K562 (cell line): ENCODE measurements around the gene PALM3. TPM values are rescaled to one million over a fixed set of nuclear protein-coding genes. Genes with fewer than 3 reads are reported as not detected.

Experiments
- FOXP1 ChIP-seq: sonication (generic); formaldehyde crosslinking; IDR thresholded peaks from 2 replicates; pipeline ENCODE4 v1.8.0; 2022; ENCODE audit warnings: mild to moderate bottlenecking, missing genetic modification reagents
- MECOM ChIP-seq: fragments of 250-450 bp; sonication (Bioruptor Pico); IDR thresholded peaks from 2 replicates; pipeline ENCODE4 v1.8.0; 2022; ENCODE audit warnings: inconsistent platforms
- MED1 ChIP-seq: sonication (generic); formaldehyde crosslinking; IDR thresholded peaks from 2 replicates; pipeline ENCODE4 v1.8.1; 2023; ENCODE audit warnings: missing genetic modification reagents, borderline replicate concordance
- MNT ChIP-seq, 2 experiments: fragments of 450-650 bp; conservative IDR thresholded peaks; 2 replicates each; pipeline ENCODE4 v1.6.1; 2017; ENCODE audit warnings: mild to moderate bottlenecking in 2 of 2, moderate library complexity in 2 of 2
- NCOR1 ChIP-seq: fragments of 450-650 bp; IDR thresholded peaks from 2 replicates; pipeline ENCODE4 v1.6.1; 2016; ENCODE audit warnings: mild to moderate bottlenecking, moderate library complexity
- NR2C1 ChIP-seq, 2 experiments: fragments of 450-650 bp; IDR thresholded peaks; 2 replicates each; pipeline ENCODE4 v1.6.1; 2017; ENCODE audit warnings: mild to moderate bottlenecking in 2 of 2, antibody characterized with exemption in 1 of 2, inconsistent platforms in 1 of 2, missing compliant biosample characterization in 1 of 2, missing genetic modification characterization in 1 of 2
- TBL1XR1 ChIP-seq, 2 experiments: IDR thresholded peaks; 2 replicates each; pipeline ENCODE4 v1.6.1; 2012; ENCODE audit warnings: improper control_type of control experiment in 2 of 2, low read length in 2 of 2, mild to moderate bottlenecking in 1 of 2
- TCF3 ChIP-seq: sonication (generic); formaldehyde crosslinking; IDR thresholded peaks from 2 replicates; pipeline ENCODE4 v1.4.0; 2020; ENCODE audit warnings: mild to moderate bottlenecking, missing genetic modification reagents
- ZBTB7A ChIP-seq: IDR thresholded peaks from 2 replicates; pipeline ENCODE4 v1.6.1; 2011; ENCODE audit warnings: low read depth, mild to moderate bottlenecking, low read length, moderate library complexity, borderline replicate concordance; ENCODE audit not compliant: control insufficient read depth
- ZNF764 ChIP-seq: fragments of 250-450 bp; sonication (Bioruptor Pico); IDR thresholded peaks from 2 replicates; pipeline ENCODE4 v1.4.0; 2020; ENCODE audit warnings: low read depth, mild to moderate bottlenecking, moderate library complexity
- polyA plus RNA-seq, 8 experiments: library from polyadenylated mRNA; depleted of rRNA in 4 of 8; stranded (reverse) in 5 of 8; unstranded in 3 of 8; fragments of >200 nt; fragmentation: Nextera tagmentation in 2 of 8; fragmentation: Illumina TruSeq in 1 of 8; extraction: Ambion mirVana in 2 of 8; extraction: Trizol in 1 of 8; gene quantifications; 2 replicates each; pipeline versions ENCODE4 v1.2.1 to v1.2.3, GENCODE V29; 2011 to 2014; ENCODE audit warnings: inconsistent platforms in 1 of 8, missing spikeins in 1 of 8
- total RNA-seq, 7 experiments: library from RNA; depleted of rRNA in 6 of 7; stranded (reverse); fragments of >200 nt in 6 of 7; fragmentation: Illumina TruSeq in 2 of 7; extraction: Trizol in 2 of 7; gene quantifications; 2 replicates each; pipeline versions ENCODE4 v1.2.1 to v1.2.3, GENCODE V29; 2011 to 2021; ENCODE audit warnings: low replicate concordance in 1 of 7
- TF ChIP-seq, protein P1 (sequence below): fragments of 200-800 bp; sonication (Bioruptor generic); IDR thresholded peaks from 2 replicates; pipeline ENCODE4 v1.6.1; 2017; ENCODE audit warnings: missing genetic modification characterization, missing compliant biosample characterization
- TF ChIP-seq, protein P2 (sequence below): sonication (generic); formaldehyde crosslinking; IDR thresholded peaks from 2 replicates; pipeline ENCODE4 v1.9.0; 2022; ENCODE audit warnings: mild to moderate bottlenecking, missing genetic modification reagents
- TF ChIP-seq, protein P3 (sequence below): sonication (generic); formaldehyde crosslinking; IDR thresholded peaks from 2 replicates; pipeline ENCODE4 v1.9.0; 2022; ENCODE audit warnings: mild to moderate bottlenecking, missing genetic modification reagents
- TF ChIP-seq, protein P4 (sequence below), 3 experiments: fragments of 200-800 bp in 1 of 3; sonication (Bioruptor generic) in 1 of 3; sonication (generic) in 1 of 3; formaldehyde crosslinking in 1 of 3; IDR thresholded peaks; 2 replicates each; pipeline versions ENCODE4 v1.6.1 to v1.8.0; 2016 to 2022; ENCODE audit warnings: mild to moderate bottlenecking in 2 of 3, missing compliant biosample characterization in 2 of 3, missing genetic modification characterization in 2 of 3, missing genetic modification reagents in 1 of 3

PALM3 gene
- total and polyA plus RNA-seq, 9 of the 15 experiments (the other 6 are each of a cell fraction or from before 2014, with no cell fraction given): 0.07 to 9.3 (median 3.3) TPM

- TF ChIP-seq MNT (conservative IDR thresholded peaks at IDR 0.05) (0 out of 4 replicates have a peak, but pooled peaks of 1 of the 2 experiments have one; percentile 15), TCF3 (peak; percentile 83), TBL1XR1 (IDR thresholded peaks at IDR 0.05; ENCODE audit: low read length in 2 of 2) (peak in 1 of 2 experiments; percentile 56; a peak in 2 of 4 replicates), MECOM (no peak), NR2C1 (IDR thresholded peaks at IDR 0.05) (peak; percentile 40), NR2C1 (tag; IDR thresholded peaks at IDR 0.05) (peak; percentile 43; the same call in 1 of the 2 replicates), ZBTB7A (peak; percentile 56; the same call in 1 of the 2 replicates), NCOR1 (peak; percentile 83), FOXP1 (CRISPR knock-in tag) (no peak), MED1 (CRISPR knock-in tag) (0 out of 2 replicates have a peak, but pooled peaks have one; percentile 56), ZNF764 (CRISPR knock-in tag) (no peak)
- TF ChIP-seq, protein P1, sequence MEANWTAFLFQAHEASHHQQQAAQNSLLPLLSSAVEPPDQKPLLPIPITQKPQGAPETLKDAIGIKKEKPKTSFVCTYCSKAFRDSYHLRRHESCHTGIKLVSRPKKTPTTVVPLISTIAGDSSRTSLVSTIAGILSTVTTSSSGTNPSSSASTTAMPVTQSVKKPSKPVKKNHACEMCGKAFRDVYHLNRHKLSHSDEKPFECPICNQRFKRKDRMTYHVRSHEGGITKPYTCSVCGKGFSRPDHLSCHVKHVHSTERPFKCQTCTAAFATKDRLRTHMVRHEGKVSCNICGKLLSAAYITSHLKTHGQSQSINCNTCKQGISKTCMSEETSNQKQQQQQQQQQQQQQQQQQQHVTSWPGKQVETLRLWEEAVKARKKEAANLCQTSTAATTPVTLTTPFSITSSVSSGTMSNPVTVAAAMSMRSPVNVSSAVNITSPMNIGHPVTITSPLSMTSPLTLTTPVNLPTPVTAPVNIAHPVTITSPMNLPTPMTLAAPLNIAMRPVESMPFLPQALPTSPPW (CRISPR knock-in tag): peak; percentile 80
- TF ChIP-seq, protein P2, sequence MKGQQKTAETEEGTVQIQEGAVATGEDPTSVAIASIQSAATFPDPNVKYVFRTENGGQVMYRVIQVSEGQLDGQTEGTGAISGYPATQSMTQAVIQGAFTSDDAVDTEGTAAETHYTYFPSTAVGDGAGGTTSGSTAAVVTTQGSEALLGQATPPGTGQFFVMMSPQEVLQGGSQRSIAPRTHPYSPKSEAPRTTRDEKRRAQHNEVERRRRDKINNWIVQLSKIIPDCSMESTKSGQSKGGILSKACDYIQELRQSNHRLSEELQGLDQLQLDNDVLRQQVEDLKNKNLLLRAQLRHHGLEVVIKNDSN (CRISPR knock-in tag): no peak
- TF ChIP-seq, protein P3, sequence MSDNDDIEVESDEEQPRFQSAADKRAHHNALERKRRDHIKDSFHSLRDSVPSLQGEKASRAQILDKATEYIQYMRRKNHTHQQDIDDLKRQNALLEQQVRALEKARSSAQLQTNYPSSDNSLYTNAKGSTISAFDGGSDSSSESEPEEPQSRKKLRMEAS (CRISPR knock-in tag): peak; percentile 43; the same call in 1 of the 2 replicates
- TF ChIP-seq, protein P4, sequence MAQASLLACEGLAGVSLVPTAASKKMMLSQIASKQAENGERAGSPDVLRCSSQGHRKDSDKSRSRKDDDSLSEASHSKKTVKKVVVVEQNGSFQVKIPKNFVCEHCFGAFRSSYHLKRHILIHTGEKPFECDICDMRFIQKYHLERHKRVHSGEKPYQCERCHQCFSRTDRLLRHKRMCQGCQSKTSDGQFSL (CRISPR knock-in tag; IDR thresholded peaks at IDR 0.05): peak; percentile 91
- TF ChIP-seq, protein P4 (tag; IDR thresholded peaks at IDR 0.05): peak in 1 of 2 experiments; percentile 60; a peak in 2 of 4 replicates
- TF ChIP-seq, all 486 proteins: peak for 38
Observed at GRCh38 chr19:14027856-14028450, 33.9 kb downstream of the PALM3 start, which contains the start of gene RLN3 (continued).
